ENCODE results near the gene POLR2F.
A peak's percentile ranks its signal among the peaks of the same experiment; 100 is the strongest.
"Not testable (repeated sequence)": the region's sequence is repeated elsewhere in the genome, so short reads cannot be mapped to it uniquely, and the experiment has no call there.

The POLR2F gene

DNA sequence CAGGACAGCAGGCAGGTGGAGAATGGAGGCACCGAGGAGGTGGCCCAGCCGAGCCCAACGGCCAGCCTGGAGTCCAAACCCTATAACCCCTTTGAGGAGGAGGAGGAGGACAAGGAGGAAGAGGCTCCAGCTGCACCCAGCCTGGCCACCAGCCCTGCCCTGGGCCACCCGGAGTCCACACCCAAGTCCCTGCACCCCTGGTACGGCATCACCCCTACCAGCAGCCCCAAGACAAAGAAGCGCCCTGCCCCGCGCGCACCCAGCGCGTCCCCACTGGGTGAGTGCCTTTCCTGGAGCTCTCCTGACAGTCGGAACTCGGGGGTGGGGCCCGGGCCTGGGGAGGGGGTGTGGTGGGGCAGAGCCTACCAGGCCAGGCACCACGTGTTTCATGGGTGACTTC is 27.7 kb upstream of the POLR2F start:
- DNase-seq, result no peak

DNA sequence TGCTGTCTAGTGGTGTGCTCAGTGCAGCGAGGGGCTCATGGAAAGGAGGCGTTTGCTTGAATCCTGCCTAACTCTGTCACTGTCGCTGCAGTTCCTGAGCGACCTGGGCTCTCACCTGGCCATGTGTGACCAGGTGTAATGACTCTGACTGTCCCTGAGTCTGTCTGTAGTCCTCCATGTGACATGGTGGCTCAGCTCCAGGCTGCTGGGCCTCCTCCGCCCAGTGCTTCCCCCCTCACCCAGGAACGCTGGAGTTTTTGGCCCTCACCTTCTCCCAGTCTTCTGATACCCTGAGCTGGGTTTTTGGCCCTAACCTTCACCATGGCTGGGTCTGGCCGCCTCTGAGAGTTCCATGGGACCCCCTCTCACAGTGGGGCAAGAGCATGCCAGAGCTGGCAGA is 27.1 kb upstream of the POLR2F start:
- no peak for DNase-seq

DNA sequence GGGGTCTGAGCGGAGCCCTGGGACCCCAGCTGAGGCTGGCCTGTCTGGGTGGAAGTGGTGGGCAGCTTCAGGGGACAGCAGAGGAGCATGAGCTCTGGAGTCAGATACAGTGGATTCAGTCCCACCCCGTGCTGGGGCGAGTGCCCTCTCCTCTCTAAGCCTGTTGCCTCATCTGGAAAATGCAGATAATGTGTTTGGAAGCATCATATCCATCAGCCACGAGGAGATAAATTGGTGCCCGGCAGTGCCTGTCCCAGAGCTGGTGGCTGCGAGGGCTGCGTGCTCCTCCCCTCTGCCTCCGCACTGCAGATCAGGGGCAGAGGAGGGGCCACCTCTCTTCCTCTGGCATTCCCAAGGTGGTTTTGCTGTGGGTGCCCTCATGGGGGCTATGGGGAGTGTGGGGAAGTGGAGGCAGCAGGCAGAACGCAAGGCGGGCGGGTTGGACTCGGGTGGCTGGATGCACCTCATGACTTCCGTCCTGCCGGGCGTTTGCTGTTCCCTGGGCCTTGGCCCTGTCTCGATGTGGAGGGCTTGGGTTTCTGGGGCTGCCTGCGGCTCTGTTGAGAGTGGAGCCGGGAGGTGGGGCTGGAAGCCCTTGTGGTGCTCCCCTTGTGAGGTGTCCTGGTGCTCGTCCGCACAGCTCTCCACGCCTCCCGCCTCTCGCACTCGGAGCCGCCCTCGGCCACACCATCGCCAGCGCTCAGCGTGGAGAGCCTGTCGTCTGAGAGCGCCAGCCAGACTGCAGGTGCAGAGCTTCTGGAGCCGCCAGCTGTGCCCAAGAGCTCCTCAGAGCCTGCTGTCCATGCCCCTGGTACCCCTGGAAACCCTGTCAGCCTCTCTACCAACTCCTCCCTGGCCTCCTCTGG is 26.5 kb upstream of the POLR2F start:
- DNase-seq, result no peak

DNA sequence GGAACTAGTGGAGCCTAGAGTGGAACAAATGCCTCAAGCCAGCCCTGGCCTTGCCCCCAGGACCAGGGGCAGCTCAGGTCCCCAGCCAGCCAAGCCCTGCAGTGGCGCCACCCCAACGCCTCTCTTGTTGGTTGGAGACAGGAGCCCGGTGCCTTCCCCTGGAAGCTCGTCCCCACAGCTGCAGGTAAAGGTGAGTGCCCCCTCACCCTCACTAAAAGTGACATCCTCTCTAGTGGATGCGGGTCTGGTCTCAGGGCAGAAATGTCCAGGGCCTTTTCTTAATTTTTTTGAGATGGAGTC is 25.9 kb upstream of the POLR2F start:
- DNase-seq, result no peak

DNA sequence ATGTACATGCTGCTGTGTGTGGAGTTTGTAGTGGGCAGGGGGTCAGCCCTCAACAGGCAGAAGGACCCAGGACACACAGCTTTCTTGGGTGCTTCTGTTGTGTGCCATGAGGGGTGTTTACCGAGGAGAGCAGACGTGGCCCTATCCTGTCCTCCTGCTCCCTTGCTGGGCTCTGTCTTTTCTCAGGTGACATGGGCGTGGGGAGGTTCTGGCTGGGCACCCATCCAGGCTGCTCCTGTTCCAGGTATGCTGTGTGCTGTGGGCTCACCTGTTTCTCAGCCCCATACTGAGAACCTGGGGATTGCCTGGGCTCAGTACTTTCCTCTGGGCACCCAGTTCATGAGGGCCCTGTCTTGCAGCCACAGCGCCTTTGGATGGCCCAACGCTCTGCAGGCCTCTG is 24.1 kb upstream of the POLR2F start:
- no peak for DNase-seq

DNA sequence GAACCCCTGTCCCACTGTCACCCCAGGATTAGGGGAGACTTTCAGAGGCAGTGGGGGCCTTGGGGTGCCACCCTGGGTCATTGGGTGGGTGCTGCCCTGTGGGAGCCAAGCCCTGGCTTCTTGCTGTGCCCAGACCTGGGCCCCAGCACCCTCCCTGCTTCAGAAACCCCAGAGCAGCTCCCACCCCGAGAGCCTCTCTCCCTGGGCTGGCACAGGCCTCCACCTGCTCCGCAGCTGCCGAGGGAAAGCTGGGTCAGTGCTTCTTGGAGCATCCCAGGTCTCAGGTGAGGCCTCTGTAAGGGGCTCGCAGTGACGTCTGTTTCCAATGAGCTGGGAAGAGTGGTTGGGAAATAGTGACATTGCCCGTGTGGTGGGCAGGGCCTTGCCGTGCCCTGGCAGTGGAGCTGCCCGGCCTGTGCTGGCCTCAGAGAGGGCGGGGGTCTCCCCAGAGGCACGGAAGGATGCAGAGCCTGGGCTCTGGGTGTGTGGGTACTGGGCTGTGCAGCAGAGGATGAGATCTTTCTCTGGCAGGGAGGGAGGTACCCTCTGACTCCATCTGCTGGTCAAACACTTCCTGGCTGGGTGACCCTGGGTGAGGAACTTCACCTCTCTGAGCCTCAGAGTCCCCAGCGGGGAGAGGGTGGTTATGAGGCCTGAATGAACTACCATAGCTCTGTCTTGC is 23.1 kb upstream of the POLR2F start:
- peak; percentile 16 for DNase-seq

DNA sequence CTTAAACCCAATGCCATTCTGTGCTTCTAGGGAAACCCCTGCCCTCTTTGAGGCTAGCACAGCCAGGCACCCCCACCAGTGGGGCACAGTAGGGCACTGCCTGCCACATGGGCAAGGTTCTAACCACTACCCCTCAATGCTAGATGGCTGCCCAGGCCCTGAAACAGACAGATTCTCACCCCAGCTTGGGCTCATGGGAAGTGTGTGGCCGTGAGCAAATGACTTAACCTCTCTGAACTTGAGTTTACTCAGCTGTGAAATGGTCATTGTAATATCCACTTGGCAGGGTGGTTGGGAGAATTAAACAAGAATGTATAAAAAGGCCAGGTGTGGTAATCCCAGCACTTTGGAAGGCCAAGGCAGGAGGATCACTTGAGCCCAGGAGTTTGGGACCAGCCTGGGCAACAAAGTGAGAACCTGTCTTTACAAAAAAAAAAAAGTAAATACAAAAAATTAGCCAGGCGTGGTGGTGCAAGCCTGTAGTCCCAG is 22.5 kb upstream of the POLR2F start:
- DNase-seq, result no peak

DNA sequence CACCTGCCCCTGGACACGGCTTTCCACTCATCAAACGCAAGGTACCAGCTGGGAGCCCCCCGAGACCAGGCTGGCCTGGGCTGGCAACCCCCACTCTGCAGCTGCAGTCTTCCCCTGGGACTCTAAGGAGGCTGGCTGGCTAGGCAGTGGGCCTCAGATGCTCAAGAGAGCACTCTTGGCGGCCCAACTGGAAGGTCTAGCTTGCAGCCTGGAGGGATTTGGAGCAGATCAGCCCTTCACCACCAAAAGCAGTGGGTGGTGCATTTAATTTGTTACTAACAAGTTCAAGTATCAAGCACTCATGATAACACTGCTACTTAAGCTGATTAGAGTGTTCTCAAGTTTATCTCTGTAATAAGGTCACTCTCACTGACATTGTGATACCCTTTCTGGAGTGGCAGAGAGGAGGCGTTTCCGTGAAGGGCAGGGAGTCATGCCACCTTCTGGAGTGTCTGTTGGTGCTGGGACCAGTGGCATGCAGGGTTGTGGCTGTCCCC is 21.6 kb upstream of the POLR2F start:
- DNase-seq, result no peak

DNA sequence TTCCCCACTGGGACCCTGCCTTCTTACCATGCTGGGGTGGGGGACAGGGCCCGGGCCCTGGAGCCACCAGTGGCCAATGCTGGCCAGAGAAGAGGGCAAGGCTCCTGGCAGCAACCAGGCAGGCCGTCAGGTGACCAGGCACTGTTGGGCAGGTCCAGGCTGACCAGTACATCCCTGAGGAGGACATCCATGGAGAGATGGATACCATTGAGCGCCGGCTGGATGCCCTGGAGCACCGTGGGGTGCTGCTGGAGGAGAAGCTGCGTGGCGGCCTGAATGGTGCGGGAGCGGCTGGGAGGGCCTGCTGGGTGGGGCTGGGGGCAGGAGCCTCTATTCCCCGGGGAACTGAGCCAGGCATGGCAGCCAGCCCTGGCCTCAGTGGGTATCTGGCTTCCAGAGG is 21.1 kb upstream of the POLR2F start:
- no peak for DNase-seq

DNA sequence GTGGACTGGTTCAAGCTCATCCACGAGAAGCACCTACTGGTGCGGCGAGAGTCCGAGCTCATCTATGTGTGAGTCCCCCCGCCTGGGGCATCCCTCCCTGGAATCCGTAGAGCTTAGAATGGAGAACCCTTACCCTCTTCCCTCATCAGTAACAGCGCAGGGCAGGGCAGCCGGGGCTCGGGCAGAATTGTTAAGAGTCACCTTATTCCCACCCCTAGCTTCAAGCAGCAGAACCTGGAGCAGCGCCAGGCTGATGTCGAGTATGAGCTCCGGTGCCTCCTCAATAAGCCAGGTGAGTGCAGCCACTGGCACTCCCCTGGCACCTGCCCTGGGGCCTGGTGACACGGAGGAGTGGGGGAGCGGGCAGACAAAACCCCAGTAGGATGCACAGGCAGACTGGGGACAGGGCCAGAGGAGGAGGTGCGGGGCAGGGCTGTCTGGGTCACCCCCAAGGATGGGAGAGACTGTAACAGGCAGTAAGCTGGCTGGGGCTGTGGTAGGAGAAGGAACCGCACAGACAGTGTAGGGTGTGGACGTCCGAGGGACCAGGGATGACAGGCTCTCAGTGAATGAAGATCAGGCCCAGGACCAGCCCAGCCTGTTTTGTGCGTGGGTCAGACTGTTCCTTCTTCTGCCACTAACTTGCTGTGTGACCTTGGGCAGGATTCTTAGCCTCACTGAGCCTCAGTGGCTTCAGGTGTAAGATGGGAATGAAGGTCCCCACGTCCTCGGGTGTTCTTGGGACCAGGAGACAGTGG is 20.5 kb upstream of the POLR2F start:
- DNase-seq, result no peak

DNA sequence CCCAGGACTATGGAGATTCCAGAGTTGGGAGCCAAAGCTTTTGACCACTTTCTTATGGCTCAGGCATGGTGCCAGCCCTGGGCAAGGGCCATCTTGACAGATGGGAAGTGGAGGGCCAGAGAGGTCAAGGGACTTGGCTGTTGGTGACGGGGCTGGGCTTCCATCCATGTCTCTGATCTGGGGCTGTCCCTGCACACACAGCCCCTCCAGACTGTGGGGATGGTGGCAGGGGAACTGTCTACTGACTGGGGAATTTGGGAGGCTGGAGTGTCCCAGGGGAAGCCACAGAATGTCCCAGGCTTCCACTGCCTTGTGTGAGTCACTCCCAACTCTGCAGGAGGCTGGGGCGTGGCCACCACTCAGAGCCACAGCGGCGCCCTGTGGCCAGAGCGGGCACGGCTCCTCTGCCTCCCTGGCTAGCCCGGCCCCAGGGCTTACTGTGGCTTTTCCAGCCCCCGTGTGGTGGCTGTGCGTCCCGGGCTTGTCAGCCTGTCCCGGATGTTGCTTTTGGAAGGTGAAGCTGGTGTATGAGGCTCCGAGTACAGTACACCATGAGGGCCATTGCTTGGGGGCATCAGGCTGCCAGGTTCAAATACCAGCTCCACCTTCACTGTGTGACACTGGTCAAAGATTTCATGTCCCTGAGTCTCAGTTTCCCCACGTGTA is 19.7 kb upstream of the POLR2F start:
- DNase-seq, result peak; percentile 77

DNA sequence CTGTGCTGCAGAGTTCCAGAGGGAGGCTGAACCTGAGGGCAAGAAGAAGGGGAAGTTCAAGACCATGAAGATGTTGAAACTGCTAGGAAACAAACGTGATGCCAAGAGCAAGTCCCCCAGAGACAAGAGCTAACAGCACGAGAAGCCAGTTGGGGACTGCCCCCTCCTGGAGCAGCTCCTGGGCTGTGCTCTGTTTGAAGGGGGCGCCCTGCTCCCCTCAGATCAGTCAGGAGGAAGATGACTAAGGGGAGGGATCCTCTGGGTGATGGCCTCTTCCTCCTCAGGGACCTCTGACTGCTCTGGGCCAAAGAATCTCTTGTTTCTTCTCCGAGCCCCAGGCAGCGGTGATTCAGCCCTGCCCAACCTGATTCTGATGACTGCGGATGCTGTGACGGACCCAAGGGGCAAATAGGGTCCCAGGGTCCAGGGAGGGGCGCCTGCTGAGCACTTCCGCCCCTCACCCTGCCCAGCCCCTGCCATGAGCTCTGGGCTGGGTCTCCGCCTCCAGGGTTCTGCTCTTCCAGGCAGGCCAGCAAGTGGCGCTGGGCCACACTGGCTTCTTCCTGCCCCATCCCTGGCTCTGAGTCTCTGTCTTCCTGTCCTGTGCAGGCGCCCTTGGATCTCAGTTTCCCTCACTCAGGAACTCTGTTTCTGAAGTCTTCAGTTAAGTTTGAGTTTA is 12.7 kb upstream of the POLR2F start:
- DNase-seq, result no peak

DNA sequence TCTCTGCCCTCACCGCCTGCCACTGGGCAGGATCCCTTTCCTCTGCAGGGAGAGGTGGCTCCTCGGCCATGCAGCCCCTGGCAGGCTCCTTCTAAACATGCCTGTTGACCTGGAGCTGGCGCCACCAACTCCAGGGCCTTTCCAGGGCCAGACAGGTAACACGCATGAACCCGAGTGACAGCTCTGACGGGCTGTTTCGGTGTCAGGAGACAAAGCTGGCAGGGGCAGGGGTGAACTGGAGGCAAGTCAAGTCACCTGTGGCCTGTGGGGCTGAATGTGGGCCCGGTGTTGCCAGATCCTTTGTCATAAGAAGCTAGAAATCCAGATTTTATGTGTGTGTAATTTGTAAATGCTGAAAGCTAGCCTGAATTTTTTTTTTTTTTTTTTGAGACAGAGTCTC is 11.4 kb upstream of the POLR2F start:
- no peak for DNase-seq

DNA sequence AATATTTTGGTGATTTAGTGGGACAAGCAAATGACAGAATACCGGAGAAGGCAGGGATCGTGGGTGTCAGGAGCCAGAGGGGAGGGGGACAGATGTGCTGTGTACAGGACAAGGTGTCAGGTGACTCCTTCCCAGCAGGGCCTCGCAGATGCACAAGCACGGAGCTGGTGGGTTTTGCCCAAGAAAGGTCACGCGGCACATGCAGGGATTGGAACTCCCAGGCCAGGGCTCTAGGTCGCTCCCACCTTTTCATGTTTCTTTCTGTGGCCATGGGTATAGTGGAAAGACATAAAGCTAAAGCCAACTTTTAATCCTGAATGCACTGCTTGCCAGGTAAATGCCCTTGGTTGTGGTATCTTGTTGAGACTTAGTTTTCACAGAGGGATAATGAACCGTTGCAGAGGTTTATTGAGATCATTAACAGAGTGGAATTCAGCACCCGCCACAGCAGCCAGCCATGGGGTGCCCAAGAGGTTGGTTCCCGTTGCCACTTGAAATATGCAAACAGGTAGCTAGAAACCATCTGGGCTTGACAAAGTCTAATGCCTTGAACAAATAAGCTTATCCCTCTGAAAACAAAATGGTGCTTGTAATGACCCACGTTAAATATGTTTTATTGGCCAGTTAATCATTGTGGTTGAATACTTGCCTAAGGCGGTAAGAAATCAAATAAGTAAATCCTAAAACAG is 10.2 kb upstream of the POLR2F start:
- no peak for DNase-seq

DNA sequence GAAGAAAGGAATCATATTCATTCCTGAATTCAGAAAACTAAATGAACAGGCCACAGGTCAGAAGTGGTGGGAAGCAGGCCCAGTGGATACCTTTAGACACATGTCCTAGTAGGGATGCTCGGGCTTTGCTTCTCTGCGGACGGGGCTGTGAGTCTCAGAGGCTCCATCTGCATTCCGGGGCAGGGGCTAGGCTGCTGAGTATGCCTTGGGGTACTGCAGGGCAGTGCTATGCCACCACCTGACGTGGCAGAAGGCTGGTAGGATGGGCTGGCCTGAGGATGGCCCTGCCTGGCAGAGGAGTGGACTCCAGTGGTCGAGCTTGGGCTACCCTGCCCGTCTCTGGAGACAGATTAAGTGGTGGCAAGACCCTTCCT is 9.7 kb upstream of the POLR2F start:
- DNase-seq, result no peak

DNA sequence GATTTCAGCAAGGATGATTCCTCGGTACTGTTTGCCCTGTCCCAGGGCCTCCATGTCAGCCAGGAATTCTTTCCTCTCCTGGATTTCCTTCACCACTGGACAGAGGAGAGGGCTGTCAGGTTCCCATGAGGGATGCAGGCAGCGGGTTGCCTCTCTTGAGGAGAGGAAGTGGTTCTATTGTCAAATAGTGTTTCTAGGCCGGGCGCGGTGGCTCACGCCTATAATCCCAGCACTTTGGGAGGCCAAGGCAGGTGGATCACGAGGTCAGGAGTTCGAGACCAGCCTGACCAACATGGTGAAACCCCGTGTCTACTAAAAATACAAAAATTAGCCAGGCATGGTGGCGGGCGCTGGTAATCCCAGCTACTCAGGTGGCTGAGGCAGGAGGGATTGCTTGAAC is 9.1 kb upstream of the POLR2F start:
- not testable (repeated sequence) for DNase-seq

DNA sequence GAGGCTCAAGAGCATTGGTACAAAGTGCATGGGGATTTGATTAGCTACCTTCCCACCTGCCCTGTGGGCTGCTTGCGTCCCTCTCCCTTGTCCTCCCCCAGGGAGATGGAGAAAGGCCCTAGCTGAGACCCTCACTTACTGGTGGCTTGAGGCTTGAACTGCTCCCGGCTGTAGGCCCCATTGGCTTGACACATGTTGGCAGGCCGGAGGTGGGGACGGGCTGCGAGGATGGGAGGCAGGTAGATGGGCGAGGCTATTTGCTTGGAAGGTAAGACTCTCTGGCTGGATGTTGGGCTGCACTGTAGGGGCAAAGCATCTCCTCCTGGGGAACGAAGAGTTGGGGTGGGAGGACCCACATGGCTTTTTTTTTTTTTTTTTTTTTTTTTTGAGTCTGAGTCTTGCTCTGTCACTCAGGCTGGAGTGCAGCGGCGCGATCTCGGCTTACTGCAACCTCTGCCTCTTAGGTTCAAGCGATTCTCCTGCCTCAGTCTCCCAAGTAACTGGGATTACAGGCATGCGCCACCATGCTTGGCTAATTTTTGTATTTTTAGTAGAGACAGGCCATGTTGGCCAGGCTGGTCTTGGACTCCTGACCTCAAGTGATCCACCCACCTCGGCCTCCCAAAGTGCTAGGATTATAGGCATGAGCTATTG is 6.2 kb upstream of the POLR2F start:
- not testable (repeated sequence) for DNase-seq

DNA sequence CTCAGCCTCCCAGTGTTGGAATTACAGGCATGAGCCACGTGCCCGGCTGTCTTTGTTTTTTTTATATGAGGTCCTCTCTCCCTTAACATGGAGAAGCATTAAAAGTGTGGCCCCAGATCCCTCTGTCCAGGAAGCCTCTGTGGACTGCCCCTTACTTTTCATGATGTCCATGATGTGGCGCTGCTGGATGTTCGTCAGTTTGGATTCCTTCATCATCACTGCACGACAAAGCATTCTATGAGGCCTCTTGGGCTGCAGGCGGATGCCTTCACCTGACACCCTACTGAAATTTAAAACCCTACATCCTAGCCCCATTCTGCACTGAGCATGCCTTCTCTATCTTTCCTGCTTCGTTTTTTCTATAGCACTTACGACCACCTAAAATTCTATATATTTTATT is 2.2 kb upstream of the POLR2F start:
- DNase-seq, result no peak

DNA sequence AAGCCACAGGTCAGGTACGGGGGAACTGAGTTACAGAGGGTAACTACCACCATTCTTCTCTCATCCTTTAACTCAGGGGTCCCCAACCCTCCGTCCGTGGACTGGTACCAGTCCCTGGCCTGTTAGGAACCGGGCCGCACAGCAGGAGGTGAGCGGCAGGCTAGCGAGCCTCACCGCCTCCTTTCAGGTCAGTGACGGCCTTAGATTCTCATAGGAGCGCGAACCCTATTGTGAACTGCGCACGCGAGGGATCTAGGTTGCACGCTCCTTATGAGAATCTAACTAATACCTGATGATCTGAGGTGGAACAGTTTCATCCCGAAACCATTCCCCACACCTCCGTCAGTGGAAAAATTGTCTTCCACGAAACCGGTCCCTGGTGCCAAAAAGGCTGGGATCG is 870 bp upstream of the POLR2F start:
- not testable (repeated sequence) for DNase-seq

DNA sequence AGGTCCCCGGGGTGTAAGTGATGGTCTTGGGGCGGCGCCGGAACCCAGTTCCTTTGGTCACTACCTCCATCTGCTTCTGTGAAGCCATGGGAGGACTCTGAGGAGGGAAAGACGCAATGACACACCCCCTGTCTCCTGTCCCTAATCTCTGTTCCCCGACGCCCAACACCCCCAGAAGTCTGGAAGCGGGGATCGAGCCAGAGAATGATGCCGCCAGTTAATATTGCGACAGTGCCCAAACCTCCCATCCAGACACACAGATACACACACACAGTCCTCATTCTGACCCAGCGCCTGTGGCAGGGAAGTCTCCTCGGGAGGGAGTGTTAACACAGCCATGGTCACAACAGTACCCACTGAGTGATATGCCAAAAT is 450 bp upstream of the POLR2F start:
- DNase-seq, result no peak

DNA sequence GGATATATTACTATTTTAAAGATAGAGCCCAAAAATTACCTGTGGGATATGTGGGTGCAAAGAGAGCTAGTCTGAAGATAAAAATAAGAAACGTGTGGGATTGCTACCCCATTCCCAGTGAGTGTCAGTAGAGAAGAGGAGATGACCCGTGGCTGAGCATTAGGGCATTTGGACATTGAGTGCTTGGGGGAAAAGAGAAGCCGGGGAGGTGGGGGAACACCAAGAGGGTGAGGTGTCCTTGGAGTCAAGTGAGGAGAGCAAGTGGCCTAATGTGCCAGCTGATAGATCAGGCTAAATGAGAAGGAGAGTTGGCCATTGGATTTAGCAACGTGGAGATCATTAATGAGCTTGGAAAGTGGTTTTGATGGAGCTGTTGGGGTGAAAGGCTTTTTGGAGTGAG is 1.2 kb downstream of the POLR2F start:
- no peak for DNase-seq

Data from CD4-positive, alpha-beta T cell treated with Interferon gamma for 1 hour (primary cell).